Measurements from ENCODE around the gene L1CAM. TPM values are rescaled to one million over a fixed set of nuclear protein-coding genes. Genes with fewer than 3 reads are reported as not detected.

The L1CAM gene
- total RNA-seq, 1 experiment from 2014 or later = 0.30 TPM

DNA sequence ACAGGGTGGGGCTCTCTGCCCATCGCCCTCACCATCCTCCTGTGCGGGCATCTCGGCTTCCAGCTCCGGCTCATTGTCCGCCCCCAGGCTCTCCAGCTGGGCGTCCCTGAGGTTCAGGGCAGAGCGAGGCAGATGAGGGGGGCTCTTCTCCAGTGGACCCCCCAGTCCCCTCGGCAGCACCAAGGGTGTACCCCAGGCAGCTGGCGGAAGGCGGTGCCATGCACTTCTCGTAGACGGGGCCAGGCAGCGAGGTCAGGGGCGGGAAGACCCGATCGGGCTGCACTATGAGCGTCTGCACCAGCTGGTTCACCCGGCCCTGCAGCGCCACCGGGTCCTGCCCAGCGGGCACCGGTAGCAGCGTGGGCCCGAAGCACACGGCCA is 24.0 kb upstream of the L1CAM start:
- no peaks in the 10 kb centered on the region for H3K36me3 ChIP-seq
- no peaks in the 10 kb centered on the region for H3K27me3 ChIP-seq
- H3K9me3 ChIP-seq = no peaks in the 10 kb centered on the region
- no peak for DNase-seq
- H3K4me3 ChIP-seq = no peak overlapping the region

DNA sequence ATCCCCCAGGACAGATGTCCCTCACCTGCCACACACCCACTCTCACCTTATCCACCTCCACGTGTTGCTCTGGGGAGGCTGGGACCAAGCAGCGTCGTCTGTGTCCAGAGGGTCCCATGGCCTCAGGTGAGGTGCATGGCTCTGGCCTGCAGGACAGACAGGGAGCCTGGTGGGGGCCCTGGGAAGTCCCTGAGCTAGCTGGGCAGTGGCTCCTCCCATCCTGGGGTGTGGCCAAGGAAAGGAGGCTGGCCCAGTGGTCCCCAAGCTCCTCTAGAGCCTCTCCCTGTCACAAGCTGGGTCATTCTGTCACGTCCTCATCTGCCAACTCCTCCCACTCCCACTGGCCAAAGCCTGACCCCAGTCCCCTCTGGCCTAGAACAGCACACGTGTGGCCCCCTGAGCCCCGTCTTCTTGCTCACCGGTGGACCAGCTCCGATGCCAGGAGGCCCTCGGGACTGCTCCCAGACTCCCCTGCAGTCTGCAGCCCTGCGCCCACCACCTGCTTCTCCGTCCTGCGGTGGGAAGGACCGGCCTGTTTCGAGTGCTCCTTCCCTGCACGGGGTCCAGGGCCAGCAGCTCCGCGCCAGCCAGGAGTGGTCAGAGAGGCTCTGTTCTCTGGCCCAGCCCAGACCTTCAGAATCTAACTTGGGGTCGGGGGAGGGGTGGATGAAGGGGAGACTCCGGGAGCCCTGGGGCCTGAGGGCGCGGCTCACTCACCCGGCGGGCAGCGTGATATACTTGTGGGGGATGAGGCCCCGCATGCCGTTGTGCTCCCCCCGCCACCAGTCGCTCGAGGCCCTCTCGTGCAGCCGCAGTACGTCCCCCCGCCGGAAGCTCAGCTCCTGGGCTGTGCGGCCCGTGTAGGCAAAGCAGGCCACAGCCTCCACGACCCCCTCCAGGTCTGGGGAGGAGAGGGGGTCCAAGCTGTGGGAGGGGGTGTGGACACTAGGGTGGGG is 23.3 kb upstream of the L1CAM start:
- Histone ChIP-seq H3K36me3 (no peaks in the 10 kb centered on the region), H3K4me3 (no peak overlapping the region), H3K9me3 (no peaks in the 10 kb centered on the region), H3K27me3 (no peaks in the 10 kb centered on the region)
- DNase-seq = no peak

DNA sequence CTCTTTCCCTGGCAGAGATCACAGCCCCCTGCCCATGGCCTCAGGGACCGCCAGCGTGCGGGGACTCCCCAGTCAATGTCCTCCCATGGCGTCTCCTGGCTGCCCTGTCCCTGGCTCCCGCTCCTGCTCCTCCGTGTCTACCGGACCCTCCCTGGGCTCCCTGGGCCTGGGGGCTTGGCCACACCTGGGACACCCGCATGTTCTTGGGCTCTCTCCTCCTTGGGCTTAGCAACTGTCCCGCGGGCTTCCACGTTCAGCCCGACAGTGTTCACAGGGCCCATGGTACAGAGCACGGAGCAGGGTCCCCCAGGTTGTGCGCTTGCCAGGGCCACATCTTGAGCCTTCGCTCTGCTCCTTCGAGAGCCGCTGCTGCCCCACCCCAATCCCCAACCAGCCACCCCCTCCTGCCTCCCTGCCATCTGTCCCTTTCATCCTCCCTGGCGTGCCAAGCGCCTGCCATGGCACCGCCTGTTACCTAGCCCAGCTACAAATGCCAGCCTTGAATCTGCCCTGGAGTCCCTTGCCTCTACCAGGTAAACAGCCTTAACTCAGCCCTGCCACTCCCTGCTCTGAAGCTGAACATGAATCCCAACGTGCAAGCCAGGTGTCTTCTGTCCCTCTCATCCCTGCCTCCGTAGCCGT is 22.4 kb upstream of the L1CAM start:
- Histone ChIP-seq H3K27me3 (no peaks in the 10 kb centered on the region), H3K36me3 (no peaks in the 10 kb centered on the region), H3K4me3 (no peak overlapping the region), H3K9me3 (no peaks in the 10 kb centered on the region)
- no peak for DNase-seq

DNA sequence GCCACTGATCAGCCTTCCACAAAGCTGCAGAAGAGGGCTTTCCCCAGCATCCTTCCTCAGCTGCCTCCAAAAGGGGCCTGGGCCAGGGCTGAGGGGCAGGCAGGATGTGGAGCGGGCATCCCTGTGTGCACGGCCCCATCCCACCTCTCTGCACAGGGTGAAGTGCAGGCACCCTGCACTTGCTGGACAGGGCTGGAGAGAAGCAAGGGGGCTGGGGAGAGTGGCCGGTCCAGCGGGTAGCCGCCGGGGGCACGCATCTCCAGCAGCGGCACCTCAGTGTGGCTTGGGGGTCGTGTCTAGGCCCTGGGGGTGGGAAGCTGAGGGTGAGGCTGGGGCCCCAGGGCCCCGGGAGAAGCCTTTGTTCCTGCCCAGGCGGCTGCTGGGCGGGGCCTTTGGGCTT is 21.5 kb upstream of the L1CAM start:
- H3K36me3 ChIP-seq = no peaks in the 10 kb centered on the region
- no peak overlapping the region for H3K4me3 ChIP-seq
- H3K9me3 ChIP-seq = no peaks in the 10 kb centered on the region
- H3K27me3 ChIP-seq = no peaks in the 10 kb centered on the region
- no peak for DNase-seq

DNA sequence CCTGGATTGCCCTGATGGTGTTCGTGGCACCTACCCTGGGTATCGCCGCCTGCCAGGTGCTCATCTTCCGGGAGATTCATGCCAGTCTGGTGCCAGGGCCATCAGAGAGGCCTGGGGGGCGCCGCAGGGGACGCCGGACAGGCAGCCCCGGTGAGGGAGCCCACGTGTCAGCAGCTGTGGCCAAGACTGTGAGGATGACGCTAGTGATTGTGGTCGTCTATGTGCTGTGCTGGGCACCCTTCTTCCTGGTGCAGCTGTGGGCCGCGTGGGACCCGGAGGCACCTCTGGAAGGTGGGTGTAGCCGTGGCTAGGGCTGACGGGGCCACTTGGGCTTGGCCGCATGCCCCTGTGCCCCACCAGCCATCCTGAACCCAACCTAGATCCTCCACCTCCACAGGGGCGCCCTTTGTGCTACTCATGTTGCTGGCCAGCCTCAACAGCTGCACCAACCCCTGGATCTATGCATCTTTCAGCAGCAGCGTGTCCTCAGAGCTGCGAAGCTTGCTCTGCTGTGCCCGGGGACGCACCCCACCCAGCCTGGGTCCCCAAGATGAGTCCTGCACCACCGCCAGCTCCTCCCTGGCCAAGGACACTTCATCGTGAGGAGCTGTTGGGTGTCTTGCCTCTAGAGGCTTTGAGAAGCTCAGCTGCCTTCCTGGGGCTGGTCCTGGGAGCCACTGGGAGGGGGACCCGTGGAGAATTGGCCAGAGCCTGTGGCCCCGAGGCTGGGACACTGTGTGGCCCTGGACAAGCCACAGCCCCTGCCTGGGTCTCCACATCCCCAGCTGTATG is 20.3 kb upstream of the L1CAM start:
- Histone ChIP-seq H3K4me3 (no peak overlapping the region), H3K9me3 (no peaks in the 10 kb centered on the region), H3K36me3 (no peaks in the 10 kb centered on the region), H3K27me3 (no peaks in the 10 kb centered on the region)
- no peak for DNase-seq

DNA sequence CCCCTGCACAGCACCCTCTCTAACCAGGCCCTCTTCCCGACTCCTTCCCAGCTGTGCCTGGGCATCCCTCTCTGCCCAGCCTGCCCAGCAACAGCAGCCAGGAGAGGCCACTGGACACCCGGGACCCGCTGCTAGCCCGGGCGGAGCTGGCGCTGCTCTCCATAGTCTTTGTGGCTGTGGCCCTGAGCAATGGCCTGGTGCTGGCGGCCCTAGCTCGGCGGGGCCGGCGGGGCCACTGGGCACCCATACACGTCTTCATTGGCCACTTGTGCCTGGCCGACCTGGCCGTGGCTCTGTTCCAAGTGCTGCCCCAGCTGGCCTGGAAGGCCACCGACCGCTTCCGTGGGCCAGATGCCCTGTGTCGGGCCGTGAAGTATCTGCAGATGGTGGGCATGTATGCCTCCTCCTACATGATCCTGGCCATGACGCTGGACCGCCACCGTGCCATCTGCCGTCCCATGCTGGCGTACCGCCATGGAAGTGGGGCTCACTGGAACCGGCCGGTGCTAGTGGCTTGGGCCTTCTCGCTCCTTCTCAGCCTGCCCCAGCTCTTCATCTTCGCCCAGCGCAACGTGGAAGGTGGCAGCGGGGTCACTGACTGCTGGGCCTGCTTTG is 19.6 kb upstream of the L1CAM start:
- no peaks in the 10 kb centered on the region for H3K27me3 ChIP-seq
- no peak for DNase-seq
- H3K9me3 ChIP-seq = no peaks in the 10 kb centered on the region
- no peaks in the 10 kb centered on the region for H3K36me3 ChIP-seq
- H3K4me3 ChIP-seq = no peak overlapping the region

DNA sequence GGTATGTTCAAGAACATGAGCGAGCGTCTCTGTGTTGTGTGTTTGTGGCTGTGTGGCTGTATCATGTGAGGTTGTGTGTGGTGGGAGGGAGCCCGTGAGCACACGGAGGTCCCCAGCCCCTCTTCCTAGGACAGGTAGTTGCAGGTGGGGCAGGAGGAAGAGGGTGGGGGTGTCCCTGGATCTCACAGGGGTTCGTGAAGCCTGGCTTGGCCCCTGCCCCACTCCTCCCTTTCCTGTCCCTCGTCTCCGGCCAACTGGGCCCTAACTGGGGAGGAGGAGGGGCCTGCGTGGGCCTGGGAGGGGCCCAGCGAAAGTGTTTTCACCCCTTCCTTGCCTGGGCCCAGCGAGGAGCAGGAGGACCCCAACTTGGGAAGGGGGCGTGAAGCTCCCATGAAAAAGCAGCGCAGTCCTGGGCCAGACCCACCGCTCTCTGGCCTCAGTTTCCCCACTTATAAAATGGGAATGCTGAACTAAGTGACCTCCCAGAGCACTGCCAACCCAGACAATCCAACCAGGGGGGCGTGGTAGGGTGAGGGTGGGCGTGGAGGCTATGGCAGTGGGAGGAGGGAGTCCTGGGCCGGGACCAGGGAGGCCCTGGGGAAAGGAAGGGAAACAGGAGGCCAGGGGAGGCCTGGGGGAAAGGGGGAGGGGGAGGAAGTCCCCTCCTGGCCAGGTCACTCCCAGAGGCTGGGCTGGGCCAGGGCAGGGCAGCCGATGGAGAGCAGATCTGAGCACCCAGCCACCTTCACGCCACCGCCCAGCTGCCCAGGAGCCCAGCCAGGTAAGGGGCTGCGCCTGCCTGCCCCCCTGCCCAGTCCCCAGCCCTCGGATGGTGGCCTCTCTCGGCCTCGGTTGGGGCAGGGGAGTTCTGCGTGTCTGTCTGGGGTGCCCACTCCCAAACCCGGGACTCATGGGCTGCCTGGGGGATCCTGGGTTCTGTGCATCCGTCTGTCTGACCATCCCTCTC is 18.3 kb upstream of the L1CAM start, which contains the start of gene AVPR2:
AVPR2 (plus strand) TSS at position 683 of the 967 bp plus-strand sequence. CDS start 473 bp downstream, outside the sequence.
- Histone ChIP-seq H3K9me3 (no peaks in the 10 kb centered on the region), H3K27me3 (no peaks in the 10 kb centered on the region), H3K36me3 (no peaks in the 10 kb centered on the region), H3K4me3 (no peak within 1 kb of the TSS)
- DNase-seq = no peak

DNA sequence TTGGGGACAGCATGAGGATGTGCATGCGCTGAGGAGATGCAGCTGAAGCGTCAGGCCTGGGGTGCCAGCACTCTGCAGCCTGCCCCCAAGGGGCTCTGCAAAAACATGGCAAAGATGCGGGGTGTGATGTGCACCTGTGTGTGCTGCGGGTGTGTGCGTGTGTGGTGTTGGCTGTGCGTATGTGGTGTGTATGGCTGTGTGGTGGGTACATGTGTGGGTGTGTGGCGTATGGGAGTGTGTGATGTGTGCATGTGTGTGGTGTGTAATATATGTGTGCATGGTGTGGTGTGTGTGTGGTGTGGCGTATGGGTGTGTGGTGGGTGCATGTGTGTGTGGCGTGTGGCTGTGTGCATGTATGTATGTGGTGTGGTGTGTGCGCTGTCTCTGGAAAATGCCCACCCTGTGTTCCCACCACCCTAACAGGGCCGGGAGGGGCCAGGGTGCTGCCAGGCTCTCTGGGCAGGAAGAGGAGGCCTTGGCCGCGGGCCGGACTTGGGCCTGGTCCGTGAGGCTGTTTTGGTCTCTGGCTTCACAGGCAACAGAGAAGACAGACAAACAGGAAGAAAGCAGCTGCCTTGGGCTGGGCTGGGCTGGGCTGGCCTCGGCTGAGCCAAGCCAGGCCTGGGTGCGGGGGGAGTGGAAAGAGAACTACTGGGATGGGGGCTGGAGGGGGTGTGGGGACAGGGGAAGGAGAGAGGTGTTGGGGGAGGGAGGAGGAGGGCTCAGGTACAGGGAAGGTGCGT is 17.4 kb upstream of the L1CAM start:
- H3K27me3 ChIP-seq = no peaks in the 10 kb centered on the region
- DNase-seq = no peak
- H3K36me3 ChIP-seq = no peaks in the 10 kb centered on the region
- H3K9me3 ChIP-seq = no peaks in the 10 kb centered on the region
- no peak overlapping the region for H3K4me3 ChIP-seq

DNA sequence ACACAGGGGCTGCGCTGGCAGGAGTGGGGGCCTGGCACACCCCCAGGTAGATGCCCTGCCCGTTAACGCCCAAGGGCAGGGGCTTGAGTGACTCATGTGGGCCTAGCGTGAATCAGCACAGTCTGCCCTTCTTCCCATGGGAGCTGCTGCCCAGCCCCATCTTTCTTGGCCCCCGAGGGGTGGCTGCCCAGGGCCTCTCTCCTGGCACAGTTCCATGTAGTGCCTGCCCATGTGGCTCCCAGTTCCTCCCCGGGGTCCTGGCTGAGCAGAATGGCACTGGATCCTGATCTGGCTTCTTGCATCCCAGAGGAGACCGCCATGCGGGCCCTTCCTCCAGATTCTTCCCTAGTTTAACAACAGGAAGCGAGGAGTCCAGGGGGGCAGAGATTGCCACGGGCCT is 16.4 kb upstream of the L1CAM start:
- H3K4me3 ChIP-seq = no peak overlapping the region
- no peaks in the 10 kb centered on the region for H3K27me3 ChIP-seq
- DNase-seq = peak; percentile 43

DNA sequence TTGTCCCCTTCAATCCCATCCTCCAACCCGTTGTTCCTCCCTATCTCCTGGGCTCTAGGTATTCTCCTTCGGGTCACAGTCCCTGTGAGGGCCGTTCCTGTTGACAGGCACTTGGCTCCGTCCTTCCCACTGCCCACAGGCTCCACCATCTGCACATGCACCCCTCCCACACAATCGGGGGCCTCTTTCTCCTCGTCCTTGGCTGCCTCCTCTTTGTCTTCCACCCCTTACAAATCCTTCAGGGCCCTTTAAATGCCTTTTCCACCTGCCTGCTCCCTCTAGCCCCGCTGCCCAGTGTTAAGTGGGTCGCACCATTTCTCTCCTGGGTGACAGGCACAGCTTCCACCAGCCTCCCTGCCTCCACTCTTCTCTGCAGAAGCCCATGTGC is 15.8 kb upstream of the L1CAM start:
- Histone ChIP-seq H3K36me3 (no peaks in the 10 kb centered on the region), H3K4me3 (no peak overlapping the region), H3K27me3 (no peaks in the 10 kb centered on the region), H3K9me3 (no peaks in the 10 kb centered on the region)
- no peak for DNase-seq

More for the DNA sequence above, 16.4 kb upstream of the L1CAM start:
- H3K36me3 ChIP-seq = no peaks in the 10 kb centered on the region
- H3K9me3 ChIP-seq = no peaks in the 10 kb centered on the region

DNA sequence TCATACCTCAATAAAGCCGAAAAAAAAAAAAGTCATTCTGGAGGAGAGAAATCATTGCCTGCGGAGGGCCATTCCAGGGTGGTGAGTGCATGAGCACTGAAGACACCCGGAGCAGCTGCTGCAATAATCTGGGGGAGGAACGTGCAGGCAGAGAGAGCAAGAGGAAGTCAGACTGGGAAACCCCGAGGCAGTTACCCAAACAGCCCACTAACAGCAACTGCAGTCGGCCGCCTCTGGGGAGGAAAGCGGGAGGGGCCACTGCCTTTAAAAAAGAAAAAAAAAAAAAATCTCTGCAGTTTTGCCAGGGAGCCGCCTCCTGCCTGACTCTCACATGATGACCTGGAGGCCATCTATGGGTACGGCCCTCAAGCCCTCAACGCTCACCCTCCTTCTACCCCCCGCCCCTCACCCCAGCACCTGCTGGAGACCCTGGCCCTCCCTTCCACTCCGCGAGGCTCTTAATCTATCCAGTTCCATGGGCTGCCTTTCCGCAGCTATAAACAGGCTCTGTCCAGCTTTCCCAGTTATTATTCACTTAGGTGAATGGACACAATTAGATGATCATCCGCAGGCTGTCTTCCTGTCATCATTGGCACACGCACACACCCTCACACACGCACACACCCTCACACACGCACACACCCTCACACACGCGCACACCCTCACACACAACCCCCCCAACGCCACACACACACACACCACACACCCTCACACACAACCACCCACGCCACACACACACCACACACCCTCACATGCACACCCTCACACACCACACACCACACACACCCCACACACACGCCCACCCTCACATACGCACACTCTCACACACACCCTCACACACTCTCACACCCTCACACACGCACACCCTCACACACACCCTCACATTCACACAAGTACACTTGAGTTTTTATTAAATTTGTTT is 15.1 kb upstream of the L1CAM start:
- no peaks in the 10 kb centered on the region for H3K27me3 ChIP-seq
- no peaks in the 10 kb centered on the region for H3K9me3 ChIP-seq
- no peaks in the 10 kb centered on the region for H3K36me3 ChIP-seq
- DNase-seq = peak; percentile 76
- no peak overlapping the region for H3K4me3 ChIP-seq

DNA sequence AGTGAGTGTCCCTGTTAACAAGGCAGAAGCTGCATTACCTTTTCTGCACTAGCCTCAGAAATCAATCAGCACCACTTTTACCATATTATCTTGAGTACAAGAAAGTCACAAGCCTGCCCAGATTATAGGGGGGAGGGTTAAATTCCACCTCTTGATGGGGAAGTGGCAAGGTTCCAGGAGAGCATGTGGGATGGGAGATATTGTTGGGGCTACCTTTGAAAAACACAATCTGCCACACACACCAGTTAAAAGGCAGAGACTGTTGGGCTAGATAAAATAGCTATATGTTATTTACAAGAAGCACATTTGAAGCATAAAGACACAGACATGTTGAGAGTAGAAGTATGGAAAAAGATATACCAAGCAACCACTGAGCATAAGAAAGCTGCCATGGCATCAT is 11.9 kb upstream of the L1CAM start:
- no peak for DNase-seq
- Histone ChIP-seq H3K36me3 (no peaks in the 10 kb centered on the region), H3K9me3 (no peaks in the 10 kb centered on the region), H3K27me3 (no peaks in the 10 kb centered on the region), H3K4me3 (no peak overlapping the region)

DNA sequence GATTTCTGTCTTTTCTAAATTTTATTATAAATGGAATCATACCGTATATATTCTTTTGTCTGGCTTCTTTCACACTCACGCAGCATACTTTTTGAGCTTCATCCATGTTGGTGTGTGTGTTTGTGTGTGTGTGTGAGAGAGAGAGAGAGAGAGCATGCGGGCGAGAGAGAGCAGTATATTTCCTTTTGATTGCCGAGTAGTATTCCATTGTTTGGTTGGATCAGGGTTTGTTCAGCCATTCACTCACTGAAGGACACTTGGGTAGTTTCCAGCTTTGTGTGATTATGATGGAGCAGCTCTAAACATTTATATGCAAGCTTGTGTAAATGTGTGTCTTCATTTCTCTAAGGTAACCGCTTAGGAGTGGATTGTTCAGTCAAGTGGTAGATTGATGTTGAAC is 3.1 kb upstream of the L1CAM start:
- no peak for DNase-seq
- no peaks in the 10 kb centered on the region for H3K36me3 ChIP-seq
- peaks cover 6% of the 10 kb centered on the region; the same call in 1 of the 2 replicates for H3K27me3 ChIP-seq
- H3K4me3 ChIP-seq = no peak overlapping the region
- H3K9me3 ChIP-seq = no peaks in the 10 kb centered on the region

DNA sequence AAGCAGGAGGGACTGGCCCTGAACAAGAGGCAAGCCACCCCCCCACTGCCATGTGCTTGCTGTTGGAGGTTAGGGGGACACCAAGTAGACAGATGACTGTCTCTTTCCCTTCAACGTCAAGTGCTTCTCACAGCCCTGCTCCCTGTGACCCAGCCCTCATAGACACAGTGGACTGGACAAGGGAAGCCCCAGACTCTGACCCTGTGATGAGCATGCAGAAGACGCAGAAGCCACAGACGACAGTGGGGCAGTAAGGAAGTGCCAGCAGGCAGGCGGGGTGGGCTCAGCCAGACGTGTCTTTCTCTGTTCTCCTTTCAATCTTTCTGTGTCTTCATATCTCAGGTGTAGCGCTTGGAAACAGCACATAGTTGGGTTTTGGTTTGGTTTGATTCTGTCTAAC is 2.4 kb upstream of the L1CAM start:
- Histone ChIP-seq H3K27me3 (peaks cover 6% of the 10 kb centered on the region; the same call in 1 of the 2 replicates), H3K4me3 (no peak overlapping the region), H3K9me3 (no peaks in the 10 kb centered on the region), H3K36me3 (no peaks in the 10 kb centered on the region)
- no peak for DNase-seq
